Smooth muscle cell (in vitro differentiated cells): ENCODE data around the gene VWA1. TPM values are rescaled to one million over a fixed set of nuclear protein-coding genes. Genes with fewer than 3 reads are reported as not detected.
"Not testable (repeated sequence)": the region's sequence is repeated elsewhere in the genome, so short reads cannot be mapped to it uniquely, and the experiment has no call there.

ENCODE experiments used
- DNase-seq: peaks from one replicate; lab custom pipeline; 2025; ENCODE audit not compliant: unreplicated experiment; lab: John Stamatoyannopoulos, UW
- H2AFZ ChIP-seq: fragments of 200-600 bp; sonication (generic); 2 replicates; pipeline ENCODE4 v1.6.0; 2016; ENCODE audit warnings: antibody characterized with exemption, low read depth, mild to moderate bottlenecking
- H3F3A ChIP-seq: fragments of 200-600 bp; sonication (generic); 2 replicates; pipeline ENCODE4 v1.6.0; 2017; ENCODE audit warnings: antibody characterized with exemption, low read depth
- H3K27ac ChIP-seq: fragments of 200-600 bp; sonication (generic); 2 replicates; pipeline ENCODE4 v1.5.1; 2016; ENCODE audit warnings: low read depth, mild to moderate bottlenecking
- H3K27me3 ChIP-seq: fragments of 200-600 bp; sonication (generic); 2 replicates; pipeline ENCODE4 v1.6.1; 2016; ENCODE audit warnings: low read depth, mild to moderate bottlenecking
- H3K36me3 ChIP-seq: fragments of 200-600 bp; sonication (generic); 2 replicates; pipeline ENCODE4 v1.5.1; 2016; ENCODE audit warnings: low read depth
- H3K4me1 ChIP-seq: fragments of 200-600 bp; sonication (generic); 2 replicates; pipeline ENCODE4 v1.5.1; 2016; ENCODE audit warnings: low read depth
- H3K4me2 ChIP-seq: fragments of 200-600 bp; sonication (generic); 2 replicates; pipeline ENCODE4 v1.6.0; 2016; ENCODE audit warnings: mild to moderate bottlenecking
- H3K4me3 ChIP-seq: fragments of 200-600 bp; sonication (generic); 2 replicates; pipeline ENCODE4 v1.5.1; 2016; ENCODE audit warnings: mild to moderate bottlenecking
- H3K79me2 ChIP-seq: fragments of 200-600 bp; sonication (generic); 2 replicates; pipeline ENCODE4 v1.6.0; 2016; ENCODE audit warnings: low read depth, mild to moderate bottlenecking
- H3K9ac ChIP-seq: fragments of 200-600 bp; sonication (generic); 2 replicates; pipeline ENCODE4 v1.6.0; 2016; ENCODE audit warnings: low read depth
- H3K9me3 ChIP-seq: fragments of 200-600 bp; sonication (generic); replicated peaks from 2 replicates; pipeline ENCODE4 v1.5.1; 2016; ENCODE audit warnings: low read depth
- H4K20me1 ChIP-seq: fragments of 200-600 bp; sonication (generic); 2 replicates; pipeline ENCODE4 v1.6.0; 2016; ENCODE audit warnings: low read depth
- WGBS: methylation state at CpG from one replicate; pipeline ENCODE4 v1.1.7; 2016; ENCODE audit warnings: low lambda C conversion rate; 5-methylcytosine and 5-hydroxymethylcytosine counted together
- polyA plus RNA-seq: library from polyadenylated mRNA; unstranded; fragments of >200 nt; fragmentation: Nextera tagmentation; extraction: Ambion mirVana; gene quantifications from 2 replicates; pipeline ENCODE4 v1.2.1, GENCODE V29; 2016
- total RNA-seq: library from RNA; depleted of rRNA; stranded (reverse); fragments of >200 nt; gene quantifications from 2 replicates; pipeline ENCODE4 v1.2.3, GENCODE V29; 2014
- TF ChIP-seq, protein P1 (sequence below): fragments of 200-600 bp; sonication (generic); IDR thresholded peaks from 2 replicates; pipeline ENCODE4 v1.5.1; 2017; ENCODE audit warnings: borderline replicate concordance, mild to moderate bottlenecking, antibody characterized with exemption; ENCODE audit not compliant: insufficient read depth, poor library complexity, severe bottlenecking

VWA1 gene
- total and polyA plus RNA-seq, 2 experiments from 2014 or later = 29.5 to 79.2 TPM

DNA sequence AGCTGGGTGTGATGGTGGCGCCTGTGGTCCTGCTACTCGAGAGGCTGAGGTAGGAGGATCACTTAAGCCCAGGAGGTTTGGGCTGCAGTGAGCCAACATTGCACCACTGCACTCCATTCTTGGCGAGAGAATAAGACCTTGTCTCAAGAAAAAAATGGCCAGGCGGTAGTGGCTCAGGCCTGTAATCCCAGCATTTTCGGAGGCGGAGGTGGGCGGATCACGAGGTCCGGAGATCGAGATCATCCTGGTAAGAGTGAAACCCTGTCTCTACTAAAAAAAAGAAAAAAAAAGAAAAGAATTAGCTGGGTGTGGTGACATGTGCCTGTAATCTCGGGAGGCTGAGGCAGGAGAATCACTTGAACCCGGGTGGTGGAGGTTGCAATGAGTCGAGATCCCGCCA is 47.4 kb downstream of the VWA1 start:
- H3K9me3 ChIP-seq = no peaks in the 10 kb centered on the region
- no peak overlapping the region for H3K4me2 ChIP-seq
- H3K4me3 ChIP-seq = no peak overlapping the region
- peaks cover 4% of the 10 kb centered on the region for H3K79me2 ChIP-seq
- H3K9ac ChIP-seq = no peak overlapping the region
- DNase-seq = no peak
- no peak overlapping the region for H2AFZ ChIP-seq
- H3K27ac ChIP-seq = no peak overlapping the region
- no peaks in the 10 kb centered on the region for H3K27me3 ChIP-seq
- H3K4me1 ChIP-seq = no peaks in the 10 kb centered on the region
- H3K36me3 ChIP-seq = peaks cover 6% of the 10 kb centered on the region
- WGBS = 95% methylated on average over 14 of the region's 14 CpGs
- H3F3A ChIP-seq = no peaks in the 10 kb centered on the region
- no peaks in the 10 kb centered on the region for H4K20me1 ChIP-seq
- TF ChIP-seq, protein P1, sequence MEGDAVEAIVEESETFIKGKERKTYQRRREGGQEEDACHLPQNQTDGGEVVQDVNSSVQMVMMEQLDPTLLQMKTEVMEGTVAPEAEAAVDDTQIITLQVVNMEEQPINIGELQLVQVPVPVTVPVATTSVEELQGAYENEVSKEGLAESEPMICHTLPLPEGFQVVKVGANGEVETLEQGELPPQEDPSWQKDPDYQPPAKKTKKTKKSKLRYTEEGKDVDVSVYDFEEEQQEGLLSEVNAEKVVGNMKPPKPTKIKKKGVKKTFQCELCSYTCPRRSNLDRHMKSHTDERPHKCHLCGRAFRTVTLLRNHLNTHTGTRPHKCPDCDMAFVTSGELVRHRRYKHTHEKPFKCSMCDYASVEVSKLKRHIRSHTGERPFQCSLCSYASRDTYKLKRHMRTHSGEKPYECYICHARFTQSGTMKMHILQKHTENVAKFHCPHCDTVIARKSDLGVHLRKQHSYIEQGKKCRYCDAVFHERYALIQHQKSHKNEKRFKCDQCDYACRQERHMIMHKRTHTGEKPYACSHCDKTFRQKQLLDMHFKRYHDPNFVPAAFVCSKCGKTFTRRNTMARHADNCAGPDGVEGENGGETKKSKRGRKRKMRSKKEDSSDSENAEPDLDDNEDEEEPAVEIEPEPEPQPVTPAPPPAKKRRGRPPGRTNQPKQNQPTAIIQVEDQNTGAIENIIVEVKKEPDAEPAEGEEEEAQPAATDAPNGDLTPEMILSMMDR = no peak

DNA sequence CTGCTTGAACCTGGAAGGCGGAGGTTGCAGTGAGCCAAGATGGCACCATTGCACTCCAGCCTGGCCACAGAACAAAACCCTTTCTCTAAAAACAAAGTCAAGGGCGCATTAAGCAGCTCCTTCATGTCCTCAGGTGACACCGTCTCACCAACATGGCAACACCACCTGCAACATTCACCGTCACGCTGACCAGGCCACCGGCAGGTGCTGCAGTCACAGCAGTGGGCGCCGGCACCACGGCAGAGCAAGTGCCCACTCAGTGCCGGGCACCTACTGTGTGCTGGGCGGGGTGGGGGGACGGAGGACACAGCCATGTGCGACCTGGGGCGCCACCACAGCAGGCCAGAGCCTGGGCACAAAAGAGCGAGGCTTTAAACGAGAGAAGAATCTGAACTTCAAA is 48.2 kb downstream of the VWA1 start:
- Histone ChIP-seq H3K27me3 (no peaks in the 10 kb centered on the region), H3K4me3 (no peak overlapping the region), H4K20me1 (no peaks in the 10 kb centered on the region), H3K9me3 (no peaks in the 10 kb centered on the region), H3K9ac (no peak overlapping the region), H3K79me2 (no peaks in the 10 kb centered on the region), H2AFZ (no peak overlapping the region), H3F3A (no peaks in the 10 kb centered on the region), H3K4me2 (no peak overlapping the region), H3K36me3 (peaks cover 6% of the 10 kb centered on the region), H3K27ac (no peak overlapping the region), H3K4me1 (no peaks in the 10 kb centered on the region)
- no peak for DNase-seq
- TF ChIP-seq, protein P1 = no peak
- 94% methylated on average over 16 of the region's 16 CpGs for WGBS

DNA sequence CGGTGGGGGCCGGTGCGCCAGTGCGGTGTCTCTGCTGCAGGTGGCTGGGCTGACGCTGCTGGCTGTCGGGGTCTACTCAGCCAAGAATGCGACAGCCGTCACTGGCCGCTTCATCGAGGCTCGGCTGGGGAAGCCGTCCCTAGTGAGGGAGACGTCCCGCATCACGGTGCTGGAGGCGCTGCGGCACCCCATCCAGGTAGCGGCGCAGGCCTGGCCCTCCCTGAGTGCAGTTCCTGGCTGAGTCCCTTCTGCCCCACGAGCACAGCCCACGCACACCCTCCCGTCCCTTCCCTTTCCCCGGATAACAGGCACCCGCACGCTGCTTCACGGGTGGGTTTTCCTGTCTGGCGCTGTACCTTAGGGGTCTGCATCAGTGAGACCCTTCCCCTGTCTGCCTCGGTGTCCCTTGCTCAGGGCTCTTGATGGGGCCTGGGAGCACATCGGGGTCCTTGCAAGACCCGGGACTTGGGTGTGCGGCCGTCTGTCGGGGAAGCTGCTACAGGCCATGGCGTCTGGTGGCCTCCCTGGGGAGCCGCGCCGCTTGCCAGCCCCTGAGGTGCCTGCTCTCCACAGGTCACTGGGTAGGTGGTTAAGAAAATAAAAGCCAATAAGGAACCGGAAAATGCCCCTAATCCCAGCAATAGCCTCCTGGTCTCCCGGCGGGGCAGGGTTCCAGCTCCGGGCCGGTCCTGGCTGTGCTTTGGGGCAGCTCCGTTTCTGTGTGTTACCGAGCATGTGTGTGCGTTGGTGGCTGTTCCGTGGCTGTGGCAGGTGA is 49.7 kb downstream of the VWA1 start:
- H3K9ac ChIP-seq, H4K20me1 ChIP-seq, H3K9me3 ChIP-seq, H3K4me1 ChIP-seq, H3K27ac ChIP-seq, H3K36me3 ChIP-seq, H3K27me3 ChIP-seq, H3K79me2 ChIP-seq, H3K4me2 ChIP-seq, DNase-seq, H3F3A ChIP-seq, H2AFZ ChIP-seq, H3K4me3 ChIP-seq: not testable (repeated sequence)
- WGBS = 98% methylated on average over 32 of the region's 46 CpGs

DNA sequence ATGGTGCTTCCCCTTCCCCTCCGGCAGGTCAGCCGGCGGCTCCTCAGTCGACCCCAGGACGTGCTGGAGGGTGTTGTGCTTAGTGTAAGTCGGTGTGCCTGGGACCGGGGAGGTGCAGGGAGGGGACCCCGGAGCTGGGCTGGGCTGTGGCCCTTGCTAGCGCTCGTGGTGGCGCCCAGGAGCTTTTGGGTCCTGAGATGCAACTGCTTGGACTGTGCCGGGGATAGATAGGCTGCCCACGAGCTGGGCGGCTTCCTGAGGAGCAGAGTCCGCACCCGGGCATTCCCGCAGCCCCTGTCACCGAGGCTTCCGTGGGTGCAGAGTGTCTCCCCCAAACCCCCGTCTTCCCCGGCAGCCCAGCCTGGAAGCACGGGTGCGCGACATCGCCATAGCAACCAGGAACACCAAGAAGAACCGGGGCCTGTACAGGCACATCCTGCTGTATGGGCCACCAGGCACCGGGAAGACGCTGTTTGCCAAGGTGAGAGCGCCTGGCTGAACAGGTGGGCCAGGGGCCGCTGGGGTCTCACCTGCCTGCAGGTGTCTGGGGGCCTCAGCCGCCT is 50.3 kb downstream of the VWA1 start:
- not testable (repeated sequence) for H3K27ac ChIP-seq, H3K9ac ChIP-seq, H3K9me3 ChIP-seq, H3K4me1 ChIP-seq, H3K36me3 ChIP-seq, H3K4me3 ChIP-seq, H4K20me1 ChIP-seq, H3K79me2 ChIP-seq, H3K4me2 ChIP-seq, DNase-seq, H2AFZ ChIP-seq, H3K27me3 ChIP-seq, H3F3A ChIP-seq
- 97% methylated on average over 27 of the region's 31 CpGs for WGBS
